22Rv1 (cell line): ENCODE results near the gene PHACTR1.

Experiments used
- ZFX ChIP-seq: fragments of 450-650 bp; IDR thresholded peaks from 2 replicates; pipeline ENCODE4 v1.6.1; 2017; ENCODE audit warnings: antibody characterized with exemption, borderline replicate concordance
- TF ChIP-seq, protein P1 (sequence below): fragments of 450-650 bp; IDR thresholded peaks from 2 replicates; pipeline ENCODE4 v1.5.1; 2017; ENCODE audit warnings: mild to moderate bottlenecking

DNA sequence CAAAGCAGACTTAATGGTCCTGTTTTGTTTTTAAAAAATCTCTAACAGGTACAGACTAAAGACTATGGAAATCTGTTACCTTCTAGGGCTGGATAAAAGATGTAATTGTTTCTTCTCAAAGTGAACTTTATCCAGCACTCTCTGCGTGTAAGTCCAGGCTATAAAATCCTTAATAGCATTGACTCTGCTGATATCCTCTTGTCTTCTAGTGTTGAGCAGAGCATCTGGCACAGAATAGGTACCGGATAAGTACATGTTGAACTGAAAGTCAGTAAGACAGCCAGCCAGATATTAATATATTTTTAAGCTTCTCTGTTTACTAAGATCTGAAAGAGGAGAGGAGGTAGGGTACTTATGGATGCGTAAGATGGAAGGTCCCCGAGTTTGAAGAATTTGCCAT is 349.5 kb downstream of the PHACTR1 start:
- TF ChIP-seq, protein P1, sequence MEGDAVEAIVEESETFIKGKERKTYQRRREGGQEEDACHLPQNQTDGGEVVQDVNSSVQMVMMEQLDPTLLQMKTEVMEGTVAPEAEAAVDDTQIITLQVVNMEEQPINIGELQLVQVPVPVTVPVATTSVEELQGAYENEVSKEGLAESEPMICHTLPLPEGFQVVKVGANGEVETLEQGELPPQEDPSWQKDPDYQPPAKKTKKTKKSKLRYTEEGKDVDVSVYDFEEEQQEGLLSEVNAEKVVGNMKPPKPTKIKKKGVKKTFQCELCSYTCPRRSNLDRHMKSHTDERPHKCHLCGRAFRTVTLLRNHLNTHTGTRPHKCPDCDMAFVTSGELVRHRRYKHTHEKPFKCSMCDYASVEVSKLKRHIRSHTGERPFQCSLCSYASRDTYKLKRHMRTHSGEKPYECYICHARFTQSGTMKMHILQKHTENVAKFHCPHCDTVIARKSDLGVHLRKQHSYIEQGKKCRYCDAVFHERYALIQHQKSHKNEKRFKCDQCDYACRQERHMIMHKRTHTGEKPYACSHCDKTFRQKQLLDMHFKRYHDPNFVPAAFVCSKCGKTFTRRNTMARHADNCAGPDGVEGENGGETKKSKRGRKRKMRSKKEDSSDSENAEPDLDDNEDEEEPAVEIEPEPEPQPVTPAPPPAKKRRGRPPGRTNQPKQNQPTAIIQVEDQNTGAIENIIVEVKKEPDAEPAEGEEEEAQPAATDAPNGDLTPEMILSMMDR, result no peak
- TF ChIP-seq ZFX, result no peak
